PC-3 (cell line): ENCODE results near the gene MKRN2. TPM values are rescaled to one million over a fixed set of nuclear protein-coding genes. Genes with fewer than 3 reads are reported as not detected.
A peak's percentile ranks its signal among the peaks of the same experiment; 100 is the strongest.

Source experiments
- ATAC-seq: fragments of 200-7000 bp; cut with Tn5 transposase; 2 replicates; pipeline ENCODE4 v1.9.1; 2020; ENCODE audit warnings: mild to moderate bottlenecking, moderate library complexity
- BruUV-seq: library from RNA; stranded (reverse); fragments of 400-500 nt; replicated peaks from 2 replicates; lab custom pipeline; 2021; lab: Mats Ljungman, UMichigan
- CTCF ChIA-PET: fragments of 300-600 bp; sonication (Branson Sonifier 250); formaldehyde crosslinking; loops from one replicate; lab custom pipeline; 2022; ENCODE audit warnings: antibody characterized with exemption; lab: Charles Lee
- POLR2A ChIA-PET: fragments of 300-600 bp; sonication (Branson Sonifier 250); formaldehyde crosslinking; loops from one replicate; lab custom pipeline; 2022; ENCODE audit warnings: antibody characterized with exemption; ENCODE audit not compliant: unreplicated experiment; lab: Charles Lee
- DNase-seq: peaks from one replicate; pipeline ENCODE4 v3.0.0-alpha.2; 2015
- H2AFZ ChIP-seq: fragments of 300-600 bp; sonication (generic); 2 replicates; pipeline ENCODE4 v1.6.0; 2016; ENCODE audit warnings: antibody characterized with exemption, low read length
- H3F3A ChIP-seq: fragments of 300-600 bp; sonication (generic); one replicate; pipeline ENCODE4 v1.6.0; 2017; ENCODE audit warnings: antibody characterized with exemption, low read length, control low read depth, mild to moderate bottlenecking; ENCODE audit not compliant: unreplicated experiment
- H3K27ac ChIP-seq: fragments of 300-600 bp; sonication (generic); 2 replicates; pipeline ENCODE4 v1.5.1; 2016; ENCODE audit warnings: mild to moderate bottlenecking, low read length
- H3K27me3 ChIP-seq: fragments of 300-600 bp; sonication (generic); 2 replicates; pipeline ENCODE4 v1.6.1; 2016; ENCODE audit warnings: low read length, mixed read lengths
- H3K36me3 ChIP-seq: fragments of 300-600 bp; sonication (generic); 2 replicates; pipeline ENCODE4 v1.6.1; 2016; ENCODE audit warnings: low read depth, mixed run types, low read length, mixed read lengths
- H3K4me1 ChIP-seq: fragments of 300-600 bp; sonication (generic); 2 replicates; pipeline ENCODE4 v1.5.1; 2016; ENCODE audit warnings: low read length; ENCODE audit not compliant: insufficient read depth
- H3K4me2 ChIP-seq: fragments of 300-600 bp; sonication (generic); 2 replicates; pipeline ENCODE4 v1.6.0; 2016; ENCODE audit warnings: low read length
- H3K4me3 ChIP-seq: fragments of 300-600 bp; sonication (generic); 2 replicates; pipeline ENCODE4 v1.5.1; 2016; ENCODE audit warnings: mild to moderate bottlenecking, low read length, mixed read lengths
- H3K79me2 ChIP-seq: fragments of 300-600 bp; sonication (generic); 2 replicates; pipeline ENCODE4 v1.6.1; 2017; ENCODE audit warnings: low read length, mixed read lengths
- H3K9ac ChIP-seq: fragments of 300-600 bp; sonication (generic); 2 replicates; pipeline ENCODE4 v1.6.0; 2016; ENCODE audit warnings: mild to moderate bottlenecking, low read length
- H3K9me2 ChIP-seq: fragments of 300-600 bp; sonication (generic); replicated peaks from 2 replicates; pipeline ENCODE4 v1.6.1; 2016; ENCODE audit warnings: mixed run types, low read length, mixed read lengths
- H3K9me3 ChIP-seq: fragments of 300-600 bp; sonication (generic); 2 replicates; pipeline ENCODE4 v1.6.1; 2016; ENCODE audit warnings: low read length, mixed read lengths
- H4K20me1 ChIP-seq: fragments of 300-600 bp; sonication (generic); 2 replicates; pipeline ENCODE4 v1.6.1; 2016; ENCODE audit warnings: low read length, mixed read lengths
- EZH2 ChIP-seq: fragments of 300-600 bp; sonication (generic); IDR thresholded peaks from one replicate; pipeline ENCODE4 v1.6.1; 2017; ENCODE audit warnings: antibody characterized with exemption, mild to moderate bottlenecking, low read length; ENCODE audit not compliant: unreplicated experiment
- EZH2phosphoT487 ChIP-seq: fragments of 300-600 bp; sonication (generic); IDR thresholded peaks from 2 replicates; pipeline ENCODE4 v1.6.1; 2018; ENCODE audit warnings: mild to moderate bottlenecking, antibody characterized with exemption, low read length, borderline replicate concordance
- intact Hi-C: fragments of 100-400 bp; cut with micrococcal nuclease; formaldehyde crosslinking; loops from 2 replicates; pipeline ENCODE4 v1.9.0; 2023
- total RNA-seq: library from RNA; depleted of rRNA; stranded (reverse); fragments of >200 nt; gene quantifications from 2 replicates; pipeline ENCODE4 v1.2.3, GENCODE V29; 2014
- TF ChIP-seq, protein P1 (sequence below): fragments of 300-600 bp; sonication (generic); conservative IDR thresholded peaks from 2 replicates; pipeline ENCODE4 v1.5.1; 2017; ENCODE audit warnings: antibody characterized with exemption, low read depth, mild to moderate bottlenecking, low read length

The MKRN2 gene
- total RNA-seq, 1 experiment from 2014 or later: 45.8 TPM

DNA sequence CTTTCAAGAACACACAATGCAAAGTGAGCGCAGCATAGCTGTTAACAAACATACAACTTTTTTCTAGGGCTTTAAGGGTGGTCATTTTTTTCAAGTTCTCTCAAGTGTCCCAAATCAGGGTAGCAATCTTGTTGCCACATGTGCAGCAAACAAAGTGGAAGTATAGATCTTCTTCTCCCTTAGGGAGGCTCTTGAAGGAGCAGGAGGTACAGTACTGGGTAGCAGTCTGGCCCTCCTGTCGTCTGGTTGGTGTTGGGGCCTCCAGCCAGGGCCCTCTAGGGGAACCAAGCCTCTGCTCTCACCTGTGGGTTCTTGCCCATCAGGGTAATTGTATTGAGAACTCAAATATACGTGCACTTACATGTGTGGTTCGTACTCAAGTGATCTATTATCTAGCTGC lies 25.8 kb downstream of the MKRN2 start:
- no peak overlapping the region for H2AFZ ChIP-seq
- ChIA-PET POLR2A (no interaction called here), CTCF (no interaction called here)
- H3K36me3 ChIP-seq: peaks cover 65% of the 10 kb centered on the region
- no peaks in the 10 kb centered on the region for H3K27me3 ChIP-seq
- peaks cover 5% of the 10 kb centered on the region for H3F3A ChIP-seq
- H3K9ac ChIP-seq: no peak overlapping the region
- no peak overlapping the region for H3K4me2 ChIP-seq
- no peaks in the 10 kb centered on the region for H3K9me3 ChIP-seq
- ATAC-seq (no peak), DNase-seq (no peak)
- no peaks in the 10 kb centered on the region for H4K20me1 ChIP-seq
- H3K4me1 ChIP-seq: 0 out of 2 replicates have a peak, but pooled peaks cover 6% of the 10 kb centered on the region
- TF ChIP-seq, protein P1, sequence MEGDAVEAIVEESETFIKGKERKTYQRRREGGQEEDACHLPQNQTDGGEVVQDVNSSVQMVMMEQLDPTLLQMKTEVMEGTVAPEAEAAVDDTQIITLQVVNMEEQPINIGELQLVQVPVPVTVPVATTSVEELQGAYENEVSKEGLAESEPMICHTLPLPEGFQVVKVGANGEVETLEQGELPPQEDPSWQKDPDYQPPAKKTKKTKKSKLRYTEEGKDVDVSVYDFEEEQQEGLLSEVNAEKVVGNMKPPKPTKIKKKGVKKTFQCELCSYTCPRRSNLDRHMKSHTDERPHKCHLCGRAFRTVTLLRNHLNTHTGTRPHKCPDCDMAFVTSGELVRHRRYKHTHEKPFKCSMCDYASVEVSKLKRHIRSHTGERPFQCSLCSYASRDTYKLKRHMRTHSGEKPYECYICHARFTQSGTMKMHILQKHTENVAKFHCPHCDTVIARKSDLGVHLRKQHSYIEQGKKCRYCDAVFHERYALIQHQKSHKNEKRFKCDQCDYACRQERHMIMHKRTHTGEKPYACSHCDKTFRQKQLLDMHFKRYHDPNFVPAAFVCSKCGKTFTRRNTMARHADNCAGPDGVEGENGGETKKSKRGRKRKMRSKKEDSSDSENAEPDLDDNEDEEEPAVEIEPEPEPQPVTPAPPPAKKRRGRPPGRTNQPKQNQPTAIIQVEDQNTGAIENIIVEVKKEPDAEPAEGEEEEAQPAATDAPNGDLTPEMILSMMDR: no peak
- TF ChIP-seq EZH2phosphoT487 (no peak), EZH2 (no peak)
- no peak overlapping the region for H3K4me3 ChIP-seq
- H3K79me2 ChIP-seq: no peaks in the 10 kb centered on the region
- intact Hi-C loops: no loop called here
- H3K27ac ChIP-seq: no peak overlapping the region
- no peaks in the 10 kb centered on the region for H3K9me2 ChIP-seq
- BruUV-seq: TSS peak; percentile 10

DNA sequence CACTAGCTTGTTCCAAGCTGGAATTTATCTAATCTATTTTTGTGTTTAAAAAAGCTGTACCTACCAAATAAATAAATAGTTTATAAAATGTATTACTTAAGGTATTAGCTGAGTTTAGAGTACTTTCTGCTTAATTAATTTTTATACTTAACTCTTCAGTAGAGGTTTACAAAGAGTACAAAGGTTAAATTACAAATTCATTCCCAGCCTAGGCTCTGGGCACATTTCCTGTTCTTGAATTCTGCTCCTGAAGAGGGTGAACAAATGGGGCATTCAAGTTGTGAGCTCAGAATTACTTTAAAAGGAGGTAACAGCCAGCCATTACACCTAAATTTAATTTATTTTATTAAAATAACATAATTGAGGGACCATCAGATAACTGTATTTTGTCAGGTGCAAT lies 26.4 kb downstream of the MKRN2 start:
- Histone ChIP-seq H3K79me2 (no peaks in the 10 kb centered on the region), H3K27ac (no peak overlapping the region), H3K4me2 (no peak overlapping the region), H3K4me1 (0 out of 2 replicates have a peak, but pooled peaks cover 11% of the 10 kb centered on the region), H3F3A (peaks cover 5% of the 10 kb centered on the region), H3K27me3 (no peaks in the 10 kb centered on the region), H3K4me3 (no peak overlapping the region), H3K9me2 (no peaks in the 10 kb centered on the region), H3K9ac (no peak overlapping the region), H3K36me3 (peaks cover 65% of the 10 kb centered on the region), H3K9me3 (no peaks in the 10 kb centered on the region), H4K20me1 (0 out of 2 replicates have a peak, but pooled peaks cover 1% of the 10 kb centered on the region), H2AFZ (no peak overlapping the region)
- CTCF ChIA-PET: no interaction called here
- DNase-seq (no peak), ATAC-seq (no peak)
- no TSS peak for BruUV-seq
- POLR2A ChIA-PET: no interaction called here
- TF ChIP-seq, protein P1: no peak
- TF ChIP-seq EZH2phosphoT487 (no peak), EZH2 (no peak)
- intact Hi-C loops: no loop called here

DNA sequence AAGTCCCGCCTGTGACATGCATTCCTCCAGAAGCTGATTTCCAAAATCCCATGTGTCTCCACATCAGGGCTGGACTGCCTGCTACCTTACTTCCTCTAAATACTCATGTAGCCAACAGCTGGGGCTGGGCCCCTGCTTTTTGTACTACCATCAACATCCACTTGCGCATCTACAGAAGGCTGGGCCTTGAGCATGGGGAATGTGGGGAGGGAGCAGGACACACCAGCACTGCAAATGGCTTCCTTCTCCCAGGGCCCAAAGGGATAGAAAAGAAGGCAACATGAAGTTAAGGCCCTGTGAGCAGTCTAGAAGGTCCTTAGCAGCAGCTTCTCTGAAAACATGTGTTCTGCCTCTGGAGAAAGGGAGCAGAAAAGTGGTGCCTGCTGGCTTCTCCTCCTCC lies 27.2 kb downstream of the MKRN2 start:
- Histone ChIP-seq H3K9me3 (no peaks in the 10 kb centered on the region), H3K4me2 (no peak overlapping the region), H3K36me3 (peaks cover 74% of the 10 kb centered on the region), H3K9ac (no peak overlapping the region), H4K20me1 (0 out of 2 replicates have a peak, but pooled peaks cover 6% of the 10 kb centered on the region), H3K79me2 (no peaks in the 10 kb centered on the region), H2AFZ (no peak overlapping the region), H3K27me3 (no peaks in the 10 kb centered on the region), H3K4me3 (no peak overlapping the region), H3K4me1 (0 out of 2 replicates have a peak, but pooled peaks cover 13% of the 10 kb centered on the region), H3K9me2 (no peaks in the 10 kb centered on the region), H3K27ac (no peak overlapping the region), H3F3A (peaks cover 5% of the 10 kb centered on the region)
- CTCF ChIA-PET: no interaction called here
- intact Hi-C loops: no loop called here
- POLR2A ChIA-PET: no interaction called here
- DNase-seq (no peak), ATAC-seq (no peak)
- TF ChIP-seq, protein P1: no peak
- TF ChIP-seq EZH2phosphoT487 (no peak), EZH2 (no peak)
- no TSS peak for BruUV-seq
